Motor neuron (in vitro differentiated cells): ENCODE results near the gene GNAI3. TPM values are rescaled to one million over a fixed set of nuclear protein-coding genes. Genes with fewer than 3 reads are reported as not detected.

ENCODE experiments used
- ATAC-seq, 8 experiments: fragments of 200-7000 bp; cut with Tn5 transposase; replicated peaks in 6 of 8; 2 replicates each; pipeline ENCODE4 v1.8.0; 2021; ENCODE audit warnings: mild to moderate bottlenecking in 8 of 8, moderate library complexity in 8 of 8
- H3K27ac ChIP-seq, 2 donors: fragments of 250-450 bp; sonication (Bioruptor Pico); 2 replicates each; pipeline ENCODE4 v1.9.0; 2021; ENCODE audit warnings: antibody characterized with exemption in 2 of 2, mild to moderate bottlenecking in 2 of 2, moderate library complexity in 1 of 2
- H3K4me1 ChIP-seq, 2 donors: fragments of 250-450 bp; sonication (Bioruptor Pico); replicated peaks in 1 of 2; 2 replicates each; pipeline ENCODE4 v1.6.1; 2021; ENCODE audit warnings: antibody characterized with exemption in 2 of 2, mild to moderate bottlenecking in 2 of 2, moderate library complexity in 1 of 2
- H3K4me3 ChIP-seq, 5 donors: fragments of 250-450 bp; sonication (Bioruptor Pico); 2 replicates each; pipeline ENCODE4 v1.9.0; 2021; ENCODE audit warnings: antibody characterized with exemption in 5 of 5, mild to moderate bottlenecking in 5 of 5, moderate library complexity in 4 of 5
- WGBS, 10 experiments: fragments of 450-650 bp; shearing (Covaris generic); methylation state at CpG; one replicate each; pipeline ENCODE4 v1.0.0; 2022; 5-methylcytosine and 5-hydroxymethylcytosine counted together
- in situ Hi-C, 9 experiments: fragments of 400-800 bp; cut with MboI; loops; one replicate each; pipeline ENCODE4 v1.15.0; 2021; ENCODE audit warnings: low sequenced_read_pairs in 9 of 9, low pct_unique_long_range_greater_than_20kb in 2 of 9; ENCODE audit not compliant: unreplicated experiment in 9 of 9
- total RNA-seq, 8 experiments: library from RNA; unstranded; fragments of 300-600 nt; gene quantifications; 2 replicates each; pipeline versions ENCODE4 v1.2.3 to v1.2.4, GENCODE V29; 2022

Gene GNAI3
- total RNA-seq, 8 experiments from 2014 or later, result 8.8 to 15.5 (median 13.9) TPM

GRCh38 chr1:109529881-109530456, 18.4 kb upstream of the GNAI3 start:
- peak overlapping the region; percentile 67 to 72 for H3K27ac ChIP-seq
- no peak overlapping the region for H3K4me3 ChIP-seq
- H3K4me1 ChIP-seq, result peaks cover 23 to 40% of the 10 kb centered on the region in 2 donors
- 35 to 60% (median 42%) methylated on average over 1 to 6 of the region's 8 CpGs; no CpG with 5 or more reads in 4 of the 10 experiments for WGBS, 10 experiments
- in situ Hi-C loops, result loop anchor here in 5 of 9 experiments (5.0 to 25.0 kb wide), 4 partner anchors 33 to 457 kb away; partner anchors contain the start of genes AHCYL1 (in 3 of the 5) and EPS8L3 (in 2 of the 5)
- peak in 4 of 8 experiments; percentile 24 to 60 (median 54) for ATAC-seq

GRCh38 chr1:109530457-109531087, 17.8 kb upstream of the GNAI3 start:
- WGBS, 10 experiments, result 11 to 100% (median 71%) methylated on average over 1 to 9 of the region's 13 CpGs
- no peak overlapping the region for H3K4me3 ChIP-seq
- H3K27ac ChIP-seq, result peak overlapping the region; percentile 23 to 72
- in situ Hi-C loops, result loop anchor here in 5 of 9 experiments (5.0 to 25.0 kb wide), 4 partner anchors 33 to 457 kb away; partner anchors contain the start of genes AHCYL1 (in 3 of the 5) and EPS8L3 (in 2 of the 5)
- peak in 2 of 8 experiments; percentile 45 to 55 for ATAC-seq
- peaks cover 23 to 40% of the 10 kb centered on the region in 2 donors for H3K4me1 ChIP-seq

- WGBS, 10 experiments, result 75 to 86% (median 83%) methylated on average over 1 to 3 of the region's 4 CpGs; no CpG with 5 or more reads in 7 of the 10 experiments
- Histone ChIP-seq H3K4me3 (no peak overlapping the region), H3K27ac (no peak overlapping the region), H3K4me1 (peaks cover 23 to 40% of the 10 kb centered on the region in 2 donors)
- no peak for ATAC-seq
- in situ Hi-C loops, result loop anchor here in 5 of 9 experiments (5.0 to 25.0 kb wide), 4 partner anchors 34 to 456 kb away; partner anchors contain the start of genes AHCYL1 (in 3 of the 5) and EPS8L3 (in 2 of the 5)
Measured at GRCh38 chr1:109531380-109531779, 17.0 kb upstream of the GNAI3 start.

GRCh38 chr1:109531826-109532364, 16.5 kb upstream of the GNAI3 start:
- peak in 3 of 8 experiments; percentile 1 to 10 (median 1) for ATAC-seq
- Histone ChIP-seq H3K27ac (no peak overlapping the region), H3K4me1 (peaks cover 23 to 38% of the 10 kb centered on the region in 2 donors), H3K4me3 (no peak overlapping the region)
- in situ Hi-C loops, result loop anchor here in 5 of 9 experiments (5.0 to 25.0 kb wide), 4 partner anchors 35 to 455 kb away; partner anchors contain the start of genes AHCYL1 (in 3 of the 5) and EPS8L3 (in 2 of the 5)
- whole genome bisulfite sequencing, 10 experiments, result 0 to 71% (median 57%) methylated on average over 1 to 14 of the region's 16 CpGs; no CpG with 5 or more reads in 3 of the 10 experiments

- ATAC-seq, result peak; percentile 76 to 89 (median 82)
- no peak overlapping the region for H3K4me3 ChIP-seq
- in situ Hi-C loops, result loop anchor here in 5 of 9 experiments (5.0 to 25.0 kb wide), 4 partner anchors 35 to 455 kb away; partner anchors contain the start of genes AHCYL1 (in 3 of the 5) and EPS8L3 (in 2 of the 5)
- no peak overlapping the region for H3K27ac ChIP-seq
- 0 to 51% (median 10%) methylated on average over 1 to 7 of the region's 12 CpGs; no CpG with 5 or more reads in 3 of the 10 experiments for WGBS, 10 experiments
- peaks cover 23 to 33% of the 10 kb centered on the region in 2 donors for H3K4me1 ChIP-seq
Measured at GRCh38 chr1:109532365-109533136, 15.9 kb upstream of the GNAI3 start.

GRCh38 chr1:109534307-109534858, 14.0 kb upstream of the GNAI3 start:
- 0 to 88% (median 69%) methylated on average over 1 of the region's 1 CpG; no CpG with 5 or more reads in 1 of the 10 experiments for WGBS, 10 experiments
- ATAC-seq, result no peak
- in situ Hi-C loops, result loop anchor here in 5 of 9 experiments (5.0 to 25.0 kb wide), 4 partner anchors 37 to 453 kb away; partner anchors contain the start of genes AHCYL1 (in 3 of the 5) and EPS8L3 (in 2 of the 5)
- H3K27ac ChIP-seq, result no peak overlapping the region
- no peak overlapping the region for H3K4me3 ChIP-seq
- peaks cover 23 to 30% of the 10 kb centered on the region in 2 donors for H3K4me1 ChIP-seq

GRCh38 chr1:109535481-109535880, 12.9 kb upstream of the GNAI3 start:
- 43 to 87% (median 64%) methylated on average over 2 to 3 of the region's 4 CpGs; no CpG with 5 or more reads in 3 of the 10 experiments for WGBS, 10 experiments
- H3K27ac ChIP-seq, result no peak overlapping the region
- in situ Hi-C loops, result loop anchor here in 4 of 9 experiments (25.0 kb wide), 3 partner anchors 227 to 452 kb away; partner anchors contain the start of genes AHCYL1 (in 3 of the 4) and EPS8L3 (in 2 of the 4)
- no peak overlapping the region for H3K4me3 ChIP-seq
- ATAC-seq, result no peak
- peaks cover 12 to 24% of the 10 kb centered on the region in 2 donors for H3K4me1 ChIP-seq

- Histone ChIP-seq H3K4me1 (peaks cover 7 to 19% of the 10 kb centered on the region in 2 donors), H3K27ac (no peak overlapping the region), H3K4me3 (no peak overlapping the region)
- 33 to 100% (median 46%) methylated on average over 1 to 5 of the region's 5 CpGs; no CpG with 5 or more reads in 4 of the 10 experiments for WGBS, 10 experiments
- peak in 1 of 8 experiments; percentile 14 for ATAC-seq
- in situ Hi-C loops, result loop anchor here in 4 of 9 experiments (25.0 kb wide), 3 partner anchors 226 to 451 kb away; partner anchors contain the start of genes AHCYL1 (in 3 of the 4) and EPS8L3 (in 2 of the 4)
Measured at GRCh38 chr1:109535971-109536491, 12.4 kb upstream of the GNAI3 start.

- ATAC-seq, result no peak
- no peak overlapping the region for H3K4me3 ChIP-seq
- 40 to 100% (median 73%) methylated on average over 1 to 9 of the region's 9 CpGs for WGBS, 10 experiments
- H3K4me1 ChIP-seq, result peaks cover 1 to 6% of the 10 kb centered on the region in 2 donors
- in situ Hi-C loops, result loop anchor here in 4 of 9 experiments (25.0 kb wide), 3 partner anchors 225 to 450 kb away; partner anchors contain the start of genes AHCYL1 (in 3 of the 4) and EPS8L3 (in 2 of the 4)
- H3K27ac ChIP-seq, result no peak overlapping the region
Measured at GRCh38 chr1:109537450-109538178, 10.8 kb upstream of the GNAI3 start.

GRCh38 chr1:109538827-109539555, 9.4 kb upstream of the GNAI3 start:
- Histone ChIP-seq H3K4me1 (peaks cover 0 to 5% of the 10 kb centered on the region in 2 donors), H3K27ac (no peak overlapping the region), H3K4me3 (no peak overlapping the region)
- 17 to 96% (median 80%) methylated on average over 1 to 7 of the region's 9 CpGs; no CpG with 5 or more reads in 2 of the 10 experiments for WGBS, 10 experiments
- in situ Hi-C loops, result loop anchor here in 4 of 9 experiments (25.0 kb wide), 3 partner anchors 223 to 448 kb away; partner anchors contain the start of genes AHCYL1 (in 3 of the 4) and EPS8L3 (in 2 of the 4)
- peak in 1 of 8 experiments; percentile 3 for ATAC-seq
